K562 treated with DMSO at 1 percent for 24 hours (cell line): ENCODE measurements around the gene CPEB4. TPM values are rescaled to one million over a fixed set of nuclear protein-coding genes. Genes with fewer than 3 reads are reported as not detected.

Experiments
- total RNA-seq: library from RNA; unstranded; fragments of 300-600 nt; gene quantifications from 2 replicates; pipeline ENCODE4 v1.2.3, GENCODE V29; 2022; ENCODE audit warnings: low read depth; ENCODE audit not compliant: insufficient read depth

CPEB4 gene
- total RNA-seq = 18.7 TPM in 2 replicates

GRCh38 chr5:173887610-173888472 lies at the start of gene CPEB4:
TSS of gene CPEB4 (plus strand) at chr5:173888349. CDS start at chr5:173889734, 1,385 bp downstream.

GRCh38 chr5:173988554-173989431 lies 100.6 kb downstream of the CPEB4 start, which contains the start of gene C5orf47:
TSS of gene C5orf47 (plus strand) at chr5:173989170. CDS start at chr5:173989264, 94 bp downstream.

Other genes with a start within 250 kb of the CPEB4 start
- not detected in 2 replicates for gene C5orf47, start 100.8 kb downstream of the CPEB4 start, total RNA-seq
- gene NSG2, start 157.4 kb downstream of the CPEB4 start, total RNA-seq = not detected in 2 replicates